Right atrium auricular region (tissue), 2 donors: ENCODE measurements around the gene DEFB132. TPM values are rescaled to one million over a fixed set of nuclear protein-coding genes. Genes with fewer than 3 reads are reported as not detected.

Source experiments
- DNase-seq: peaks from one replicate; pipeline ENCODE4 v3.0.0-alpha.2; 2019; ENCODE audit warnings: low spot score
- H3K27ac ChIP-seq, 2 donors: fragments of 200-600 bp; sonication (generic); 1 replicate in 1 of 2; 2 replicates in 1 of 2; pipeline ENCODE4 v1.5.1; 2016 to 2019
- H3K27me3 ChIP-seq, 2 donors: fragments of 200-600 bp; sonication (generic); one replicate each; pipeline versions ENCODE4 v1.5.1 to v1.6.0; 2017 to 2019
- H3K36me3 ChIP-seq: fragments of 200-600 bp; sonication (generic); one replicate; pipeline ENCODE4 v1.5.1; 2016
- H3K4me1 ChIP-seq, 2 donors: fragments of 200-600 bp; sonication (generic); one replicate each; pipeline versions ENCODE4 v1.5.1 to v1.6.0; 2017 to 2019
- H3K4me3 ChIP-seq, 2 donors: fragments of 200-600 bp; sonication (generic); 1 replicate in 1 of 2; 2 replicates in 1 of 2; pipeline ENCODE4 v1.5.1; 2017 to 2019; ENCODE audit warnings: mild to moderate bottlenecking in 1 of 2, moderate library complexity in 1 of 2
- H3K9me3 ChIP-seq, 2 donors: fragments of 200-600 bp; sonication (generic); one replicate each; pipeline ENCODE4 v1.5.1; 2019
- CTCF ChIP-seq, 2 donors: fragments of 200-600 bp; sonication (generic); IDR thresholded peaks; one replicate each; pipeline ENCODE4 v1.5.1; 2019; ENCODE audit warnings: antibody characterized with exemption in 2 of 2
- total RNA-seq, 2 donors: library from RNA; depleted of rRNA; stranded (reverse); fragments of >200 nt; gene quantifications; one replicate each; pipeline ENCODE4 v1.1.0, GENCODE V29; 2016

The DEFB132 gene
- total RNA-seq, 2 donors from 2014 or later: not detected

GRCh38 chr20:286508-286907 is 29.0 kb downstream of the DEFB132 start:
- Histone ChIP-seq H3K36me3 (no peaks in the 10 kb centered on the region), H3K27ac (no peak overlapping the region), H3K4me1 (peaks cover 0 to 16% of the 10 kb centered on the region in 2 donors), H3K9me3 (no peaks in the 10 kb centered on the region), H3K27me3 (no peaks in the 10 kb centered on the region), H3K4me3 (no peak overlapping the region)
- DNase-seq: no peak
- TF ChIP-seq CTCF (IDR thresholded peaks at IDR 0.05): no peak

DNA sequence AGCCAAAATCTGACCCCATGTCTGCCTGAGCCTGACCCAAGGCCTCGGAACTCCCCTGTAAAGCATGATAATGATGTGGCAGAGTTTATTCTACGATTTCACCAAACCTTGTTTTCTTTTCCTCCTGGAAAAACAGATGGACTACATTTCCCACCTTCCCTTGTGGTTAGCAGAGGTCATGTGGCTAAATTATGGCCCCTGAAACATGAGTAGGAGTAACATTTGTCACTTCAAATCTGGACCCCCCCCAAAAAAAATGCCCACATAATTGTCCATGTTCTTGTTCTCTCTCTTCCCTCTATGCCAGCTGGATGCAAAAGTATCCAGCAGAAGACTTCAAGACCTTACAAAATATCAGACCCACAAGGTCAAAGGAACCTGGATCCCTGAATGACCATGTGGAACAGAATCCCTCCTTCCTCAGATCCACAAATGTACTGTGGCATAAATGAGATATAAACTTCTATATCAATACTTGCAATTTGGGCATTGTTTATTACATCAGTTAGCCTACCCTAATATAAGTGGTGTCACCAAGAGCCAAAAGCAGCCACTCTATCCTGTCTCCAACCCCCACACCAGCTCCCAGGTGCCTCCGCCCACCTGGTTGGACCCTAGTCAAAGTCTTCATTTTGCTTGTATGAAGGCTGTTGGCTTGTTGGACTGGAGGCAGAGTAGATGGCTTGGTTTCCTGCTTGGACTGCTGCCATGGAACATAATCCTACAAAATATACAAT is 31.6 kb downstream of the DEFB132 start:
- no peaks in the 10 kb centered on the region for H3K27me3 ChIP-seq
- no peak for TF ChIP-seq CTCF (IDR thresholded peaks at IDR 0.05)
- no peak for DNase-seq
- H3K36me3 ChIP-seq: no peaks in the 10 kb centered on the region
- H3K4me3 ChIP-seq: no peak overlapping the region
- no peaks in the 10 kb centered on the region for H3K9me3 ChIP-seq
- no peak overlapping the region for H3K27ac ChIP-seq
- peaks cover 0 to 18% of the 10 kb centered on the region in 2 donors for H3K4me1 ChIP-seq

DNA sequence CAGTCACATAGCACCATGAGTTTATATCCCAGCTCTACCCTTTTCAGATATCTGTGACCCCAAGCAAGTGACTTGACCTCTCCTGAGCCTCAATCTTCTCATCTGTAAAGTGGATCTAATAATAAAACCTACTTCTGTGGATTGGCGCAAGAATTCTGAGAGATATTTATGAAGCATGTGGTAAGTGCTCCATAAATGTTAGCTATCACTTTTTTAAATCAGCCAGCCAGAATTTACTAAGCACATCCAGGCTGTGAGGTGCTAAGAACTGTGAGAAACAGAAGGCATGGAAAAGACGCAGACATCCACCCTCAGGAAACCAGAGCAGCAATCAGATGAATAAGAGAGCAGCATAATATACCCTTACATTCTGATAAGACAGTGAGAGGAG is 32.2 kb downstream of the DEFB132 start:
- H3K27me3 ChIP-seq: no peaks in the 10 kb centered on the region
- peak overlapping the region; percentile 77 to 81 for H3K27ac ChIP-seq
- H3K36me3 ChIP-seq: no peaks in the 10 kb centered on the region
- H3K9me3 ChIP-seq: no peaks in the 10 kb centered on the region
- peaks cover 0 to 18% of the 10 kb centered on the region in 2 donors for H3K4me1 ChIP-seq
- no peak for DNase-seq
- peak overlapping the region; percentile 64 to 66 for H3K4me3 ChIP-seq
- no peak for TF ChIP-seq CTCF (IDR thresholded peaks at IDR 0.05)

DNA sequence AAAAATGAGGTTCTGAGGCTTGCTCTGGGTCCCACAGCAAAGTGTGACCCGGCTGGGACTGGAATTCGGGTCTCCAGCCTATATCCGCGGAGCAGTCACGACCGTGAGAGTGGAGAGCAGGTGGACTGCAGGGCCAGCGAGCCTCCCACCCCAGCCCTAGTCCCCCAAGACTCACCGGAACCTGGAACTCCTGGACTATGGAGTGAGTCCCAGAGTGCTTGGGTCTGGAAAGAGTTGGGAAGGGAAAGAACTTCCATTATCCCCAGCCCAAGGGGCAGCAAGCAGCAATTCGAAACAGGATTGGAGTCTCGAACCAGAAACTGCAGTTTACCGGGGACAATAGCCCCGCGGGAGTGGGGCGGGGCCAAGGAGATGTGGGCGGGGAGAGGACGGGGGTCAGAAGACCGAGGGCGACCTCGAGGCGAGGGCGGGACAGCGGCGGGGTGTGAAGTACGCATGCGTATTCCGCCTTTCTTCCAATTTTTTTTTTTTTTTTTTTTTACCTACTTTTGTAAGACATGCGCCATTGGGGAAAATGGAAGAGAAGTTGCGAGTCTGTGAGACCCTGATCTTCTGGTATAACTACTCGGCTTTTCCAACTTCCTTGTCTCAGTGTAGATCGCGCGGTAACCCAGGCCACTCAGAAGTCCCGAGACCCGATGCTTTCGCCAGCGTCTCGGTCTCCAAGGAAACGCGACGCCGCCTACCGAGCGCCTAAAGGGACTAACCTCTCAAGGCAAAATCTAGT is 32.7 kb downstream of the DEFB132 start, which contains the start of gene C20orf96:
Gene C20orf96 (minus strand): TSS at position 667 of the 748 bp plus-strand sequence. CDS start 140 bp downstream, at position 527.
- Histone ChIP-seq H3K27me3 (no peaks in the 10 kb centered on the region), H3K27ac (peak within 1 kb of the TSS; percentile 77 to 81), H3K9me3 (no peaks in the 10 kb centered on the region), H3K4me1 (peaks cover 0 to 18% of the 10 kb centered on the region in 2 donors), H3K36me3 (no peaks in the 10 kb centered on the region), H3K4me3 (peak within 1 kb of the TSS; percentile 64 to 66)
- peak; percentile 90 for DNase-seq
- peak in 1 of 2 donors; percentile 32 for TF ChIP-seq CTCF (IDR thresholded peaks at IDR 0.05)

GRCh38 chr20:294602-295001 is 37.1 kb downstream of the DEFB132 start:
- Histone ChIP-seq H3K4me1 (peaks cover 0 to 34% of the 10 kb centered on the region in 2 donors), H3K9me3 (no peaks in the 10 kb centered on the region), H3K27ac (no peak overlapping the region), H3K36me3 (no peaks in the 10 kb centered on the region), H3K27me3 (no peaks in the 10 kb centered on the region), H3K4me3 (no peak overlapping the region)
- no peak for DNase-seq
- no peak for TF ChIP-seq CTCF (IDR thresholded peaks at IDR 0.05)
